ENCODE results near the gene UBAP2L.

UBAP2L gene

DNA sequence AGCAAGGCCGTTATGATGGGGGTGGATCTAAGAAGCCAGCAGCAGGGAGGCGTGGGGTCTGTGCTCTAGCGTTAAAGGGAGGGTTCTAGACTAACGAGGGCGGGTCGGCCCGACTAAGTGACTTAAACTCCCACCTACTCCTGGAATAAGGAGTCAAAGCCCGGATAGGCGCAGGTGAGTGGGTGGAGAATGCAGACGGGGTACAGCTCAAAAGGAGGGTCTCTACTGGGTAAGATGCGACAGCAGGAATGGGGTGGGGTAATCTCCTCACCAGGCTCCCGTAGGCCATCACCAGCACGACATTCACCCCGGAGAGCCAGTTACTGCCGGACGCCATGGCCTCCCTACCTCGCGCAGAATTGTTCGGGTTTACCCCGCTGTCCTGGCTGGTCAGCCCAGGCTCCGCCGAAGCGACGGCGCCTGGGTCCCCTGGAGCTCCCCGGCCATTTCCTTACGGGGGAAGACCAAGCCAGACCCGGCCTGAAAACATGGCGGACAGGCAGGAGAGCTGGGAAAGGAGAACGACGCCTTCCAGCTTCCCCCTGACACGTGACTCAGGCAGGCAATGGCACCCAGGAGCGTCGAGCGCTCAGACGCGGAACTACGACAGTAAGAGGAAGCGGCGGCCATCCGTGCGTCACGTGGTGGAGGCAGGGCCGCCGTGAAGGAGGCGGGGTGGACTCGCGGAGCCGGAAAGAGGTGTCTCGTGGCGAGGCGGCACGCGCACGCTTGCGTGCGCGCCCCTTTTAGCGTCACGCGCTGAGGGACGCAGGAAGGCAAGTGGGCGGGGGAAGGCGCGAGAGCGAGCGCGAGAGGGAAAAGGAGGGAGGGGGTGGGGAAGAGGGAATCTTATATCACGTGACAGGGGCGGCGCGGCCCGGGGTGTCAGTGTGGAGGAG, at the start of gene UBAP2L:
UBAP2L (plus strand) TSS at position 885 of the 899 bp plus-strand sequence. CDS start 4,169 bp downstream, outside the sequence.
- DNase-seq (ENCODE audit: extremely low spot score, insufficient read length, low read depth): peak; percentile 85
- FAIRE-seq: peak; percentile 98

GRCh38 chr1:154171223-154171583, 49.6 kb upstream of the UBAP2L start:
- no peak for FAIRE-seq

DNA sequence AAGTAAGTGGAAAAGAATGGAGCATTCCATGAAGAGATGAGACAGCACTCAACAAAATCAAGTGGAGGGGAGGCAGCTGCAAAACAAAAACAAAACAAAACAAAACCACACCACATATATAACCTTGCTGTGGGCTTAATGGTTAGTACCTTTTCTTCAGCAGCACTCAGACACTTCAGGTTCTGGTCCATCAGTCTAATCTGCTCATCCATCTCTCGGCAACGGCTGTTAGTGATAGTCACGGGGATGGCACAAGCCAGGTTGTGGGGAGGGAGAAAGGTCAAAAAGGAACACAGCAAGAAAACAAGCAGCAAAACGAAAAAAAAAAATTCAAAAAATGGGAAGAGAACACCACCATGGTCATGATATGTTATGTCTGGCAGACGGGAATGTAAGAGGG, 48.9 kb upstream of the UBAP2L start:
- DNase-seq (ENCODE audit: extremely low spot score, insufficient read length, low read depth) (no peak), FAIRE-seq (no peak)

More at GRCh38 chr1:154171223-154171583, 49.6 kb upstream of the UBAP2L start:
- no peak for DNase-seq (ENCODE audit: extremely low spot score, insufficient read length, low read depth)

DNA sequence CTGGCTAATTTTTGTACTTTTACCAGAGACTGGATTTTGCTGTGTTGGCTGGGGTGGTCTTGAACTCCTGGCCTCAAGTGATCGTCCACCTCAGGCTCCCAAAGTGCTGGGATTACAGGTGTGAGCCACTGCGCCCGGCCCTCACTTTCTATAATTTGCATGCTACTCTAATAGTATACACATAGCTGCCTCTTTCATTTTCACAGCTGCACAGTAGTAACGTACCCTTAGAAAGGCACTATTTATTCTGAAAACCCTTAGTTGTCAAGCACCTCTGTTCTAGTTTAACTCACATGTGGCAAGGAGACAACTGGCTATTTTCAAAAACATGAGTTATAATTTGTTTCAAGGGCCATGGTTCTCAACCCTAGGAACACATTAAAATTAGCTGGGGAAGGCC, 46.1 kb upstream of the UBAP2L start:
- DNase-seq (ENCODE audit: extremely low spot score, insufficient read length, low read depth) (no peak), FAIRE-seq (no peak)

DNA sequence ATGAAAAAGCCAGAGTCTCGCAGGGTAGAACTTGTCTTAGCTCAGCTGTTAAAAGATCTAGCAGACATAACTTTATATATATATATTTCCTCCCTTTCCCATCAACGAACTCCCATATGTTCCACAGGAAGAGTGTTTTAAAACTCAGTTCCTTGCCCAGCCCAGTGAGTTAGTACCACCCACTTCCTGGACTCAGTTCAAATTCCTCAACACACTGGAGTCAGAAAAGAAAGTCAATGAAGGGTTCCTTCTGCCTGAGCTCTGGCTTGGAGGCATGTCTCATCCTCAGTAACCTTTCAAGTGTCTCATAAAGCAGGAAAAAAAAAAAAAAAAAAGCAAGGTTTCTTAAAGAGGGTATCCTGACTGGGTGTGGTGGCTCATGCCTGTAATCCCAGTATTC, 44.4 kb upstream of the UBAP2L start:
- no peak for DNase-seq (ENCODE audit: extremely low spot score, insufficient read length, low read depth)
- FAIRE-seq: no peak

GRCh38 chr1:154178013-154178412, 42.7 kb upstream of the UBAP2L start:
- DNase-seq (ENCODE audit: extremely low spot score, insufficient read length, low read depth) (no peak), FAIRE-seq (no peak)

DNA sequence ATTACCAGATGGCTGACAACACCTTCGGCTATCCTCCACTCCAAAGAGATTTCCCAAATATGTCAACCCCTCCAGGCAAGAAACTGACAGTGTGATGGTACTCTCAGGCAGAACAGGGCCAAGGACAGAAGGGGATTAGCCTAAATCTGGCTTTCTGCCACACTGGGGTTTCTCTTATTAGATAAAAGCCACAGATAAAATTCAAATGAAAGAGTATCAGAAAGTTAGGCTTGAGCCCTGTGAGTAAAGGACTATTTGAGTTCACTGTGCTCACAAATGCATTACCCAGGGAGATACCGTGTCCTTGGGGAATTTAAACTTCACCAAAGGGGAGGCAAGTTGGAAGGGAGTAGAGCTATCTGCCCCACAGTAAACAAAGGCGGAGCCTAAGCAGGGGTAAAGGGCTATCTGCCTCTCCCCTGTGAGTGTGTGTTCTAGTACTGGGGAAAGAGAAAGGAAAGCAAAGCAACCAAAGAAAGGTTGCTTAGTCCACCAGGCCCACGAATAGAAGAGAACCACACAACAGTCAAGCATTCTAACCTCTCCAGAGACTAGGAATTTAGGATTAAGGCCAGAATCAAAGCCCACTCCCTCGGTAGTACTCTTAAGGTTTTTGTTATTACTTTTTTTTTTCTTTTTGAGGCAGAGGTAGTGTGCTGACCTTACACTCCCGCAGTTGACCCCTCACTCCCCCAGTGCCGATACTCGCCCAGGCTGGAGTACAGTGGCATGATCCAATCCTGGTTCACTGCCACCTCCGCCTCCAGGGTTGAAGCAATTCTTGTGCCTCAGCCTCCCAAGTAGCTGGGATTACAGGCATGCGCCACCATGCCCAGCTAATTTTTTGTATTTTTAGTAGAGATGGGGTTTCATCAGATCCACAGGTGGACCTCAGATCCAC, 41.6 kb upstream of the UBAP2L start:
- FAIRE-seq: no peak
- DNase-seq (ENCODE audit: extremely low spot score, insufficient read length, low read depth): no peak

DNA sequence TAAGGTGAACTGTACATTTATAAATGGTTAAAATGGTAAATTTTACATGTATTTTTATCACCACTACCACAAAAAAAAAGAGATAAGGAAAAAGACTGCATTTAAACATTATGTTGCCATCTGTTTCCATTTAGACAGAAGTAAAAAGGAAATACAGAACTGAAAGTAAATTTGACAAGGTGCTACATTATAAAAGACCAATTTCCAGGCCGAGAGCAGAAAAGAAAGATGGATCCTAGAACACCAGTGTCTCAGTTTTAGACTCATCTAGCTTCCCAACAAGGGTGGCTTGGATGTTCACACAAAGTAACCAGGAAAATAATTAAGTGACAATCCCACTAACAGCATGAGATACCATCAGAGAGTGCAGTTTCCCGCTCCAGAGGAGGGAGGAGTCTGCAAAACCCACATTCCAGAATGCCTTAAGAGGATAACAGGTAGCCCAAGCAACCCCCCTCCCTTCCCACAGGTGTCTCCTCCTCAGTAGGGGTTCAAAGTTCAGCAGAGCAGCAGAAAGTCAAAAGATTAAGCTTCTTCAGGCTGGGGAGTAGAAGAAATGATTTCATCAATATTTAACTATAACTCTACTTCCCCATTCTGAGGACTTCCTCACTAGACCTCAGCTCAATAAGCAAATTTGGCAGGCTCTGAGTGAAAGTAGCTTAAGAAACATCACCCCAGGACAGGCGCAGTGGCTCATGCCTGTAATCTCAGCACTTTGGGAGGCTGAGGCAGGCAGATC, 40.6 kb upstream of the UBAP2L start:
- DNase-seq (ENCODE audit: extremely low spot score, insufficient read length, low read depth) (peak; percentile 29), FAIRE-seq (peak; percentile 15)

GRCh38 chr1:154181944-154182343, 38.8 kb upstream of the UBAP2L start:
- DNase-seq (ENCODE audit: extremely low spot score, insufficient read length, low read depth) (peak; percentile 58), FAIRE-seq (no peak)

- FAIRE-seq (peak; percentile 90), DNase-seq (ENCODE audit: extremely low spot score, insufficient read length, low read depth) (peak; percentile 29)
Observed at GRCh38 chr1:154182344-154183045, 38.3 kb upstream of the UBAP2L start.

GRCh38 chr1:154183046-154183915, 37.5 kb upstream of the UBAP2L start:
- FAIRE-seq: peak; percentile 94
- peak; percentile 94 for DNase-seq (ENCODE audit: extremely low spot score, insufficient read length, low read depth)

DNA sequence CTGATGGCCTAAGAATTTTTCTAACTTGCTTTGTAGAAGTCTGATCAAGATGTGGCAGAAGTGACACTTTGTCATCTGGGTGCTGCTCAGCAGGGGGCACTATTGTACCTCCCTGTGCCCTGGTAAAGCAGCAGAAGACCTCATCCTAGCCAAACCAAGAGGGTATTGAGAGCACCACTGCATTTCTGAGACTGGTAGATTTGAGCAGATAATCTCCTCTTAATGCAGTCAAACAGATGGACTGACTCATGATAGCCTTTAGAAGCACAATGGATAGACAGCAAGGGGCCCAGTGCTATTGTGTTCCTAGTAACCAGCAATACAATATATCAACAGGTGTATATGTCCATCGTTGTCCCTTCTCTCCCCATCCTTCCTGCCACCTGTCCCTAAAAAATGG, 34.6 kb upstream of the UBAP2L start:
- peak; percentile 22 for DNase-seq (ENCODE audit: extremely low spot score, insufficient read length, low read depth)

GRCh38 chr1:154186852-154187501, 33.8 kb upstream of the UBAP2L start:
- no peak for DNase-seq (ENCODE audit: extremely low spot score, insufficient read length, low read depth)

More for the DNA sequence above, 34.6 kb upstream of the UBAP2L start:
- peak; percentile 70 for FAIRE-seq

DNA sequence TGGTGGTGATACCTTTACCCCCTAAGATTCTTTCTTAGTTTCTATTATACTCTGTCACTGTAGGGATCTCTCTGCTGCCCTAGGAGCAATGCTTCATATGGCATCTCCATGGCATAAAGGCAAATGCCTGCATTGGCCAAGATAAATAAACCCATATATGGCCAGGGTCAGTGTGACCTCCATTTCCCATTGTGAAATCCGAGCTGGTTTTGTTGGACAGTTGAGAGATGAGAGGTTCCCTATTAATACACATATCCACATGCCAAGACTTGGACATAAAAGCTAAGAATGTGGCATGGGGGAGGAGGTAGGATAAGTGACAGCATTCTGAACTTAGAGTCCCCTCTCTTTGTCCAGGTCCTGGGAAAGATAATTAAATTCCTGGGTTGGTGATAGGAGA, 30.2 kb upstream of the UBAP2L start:
- DNase-seq (ENCODE audit: extremely low spot score, insufficient read length, low read depth) (no peak), FAIRE-seq (no peak)

More at GRCh38 chr1:154186852-154187501, 33.8 kb upstream of the UBAP2L start:
- FAIRE-seq: no peak

GRCh38 chr1:154191990-154192461, 28.7 kb upstream of the UBAP2L start, which contains the start of gene TPM3:
TPM3 (minus strand) TSS chr1:154192100; CDS start chr1:154192018, 82 bp downstream.
- FAIRE-seq: no peak
- DNase-seq (ENCODE audit: extremely low spot score, insufficient read length, low read depth): no peak

GRCh38 chr1:154192476-154192875, 28.3 kb upstream of the UBAP2L start:
- no peak for DNase-seq (ENCODE audit: extremely low spot score, insufficient read length, low read depth)
- FAIRE-seq: no peak

DNA sequence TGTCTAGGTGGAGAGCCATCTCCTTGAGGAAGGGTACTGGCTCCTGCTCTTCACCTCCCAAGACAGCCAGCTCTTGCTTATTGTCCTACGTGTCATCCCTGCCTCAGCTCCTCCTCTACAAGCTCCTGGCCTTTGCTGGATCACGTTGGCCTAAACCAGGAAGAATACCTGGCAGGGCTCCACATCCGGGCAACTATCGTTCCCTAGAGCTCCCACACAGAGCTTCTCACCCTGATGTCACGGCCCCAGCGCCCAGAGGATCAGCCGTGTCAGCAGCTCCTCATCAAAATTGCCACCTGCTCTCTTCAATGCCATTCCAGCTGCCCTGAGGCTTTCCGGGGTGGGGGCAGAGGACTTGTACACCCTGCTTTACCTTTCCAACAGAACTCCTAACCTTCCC, 26.9 kb upstream of the UBAP2L start:
- DNase-seq (ENCODE audit: extremely low spot score, insufficient read length, low read depth) (no peak), FAIRE-seq (no peak)
